ENCODE results near the gene KIF12. TPM values are rescaled to one million over a fixed set of nuclear protein-coding genes. Genes with fewer than 3 reads are reported as not detected.

KIF12 gene
- total and polyA plus RNA-seq, 2 donors (not counting 3 experiments of a cell fraction or from before 2014, with no cell fraction given) = 0.46 to 0.97 TPM

DNA sequence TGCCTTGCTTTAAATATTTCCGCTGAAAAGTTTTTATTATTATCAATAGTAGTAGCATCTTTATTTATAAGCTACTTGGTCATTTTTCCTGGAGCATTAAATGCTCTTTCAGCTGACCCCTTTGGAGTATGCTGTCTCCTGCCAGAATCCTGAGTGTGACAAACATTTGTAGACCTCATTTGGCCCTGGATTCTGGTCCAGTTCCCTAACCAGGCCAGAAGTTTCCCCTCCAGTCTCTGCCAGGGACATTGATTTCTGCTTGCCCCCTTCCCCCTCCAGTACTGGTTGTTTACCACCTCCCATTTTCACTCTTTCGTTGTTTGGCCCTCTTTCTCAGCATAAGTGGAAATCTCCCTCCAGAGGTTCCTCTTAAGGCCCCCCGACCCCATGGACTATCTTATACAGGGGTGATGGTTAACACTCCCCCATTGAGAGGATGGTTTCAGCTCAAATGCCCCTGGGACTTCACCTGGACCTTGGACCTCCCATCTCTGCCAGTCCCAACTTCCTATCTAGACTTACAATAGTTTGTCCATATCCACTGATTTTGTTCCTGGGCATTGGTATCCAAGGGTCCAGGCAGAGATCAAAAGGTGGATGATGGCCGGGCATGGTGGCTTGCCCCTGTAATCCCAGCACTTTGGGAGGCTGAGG is 31.7 kb upstream of the KIF12 start:
- intact Hi-C loops (cut with micrococcal nuclease) (no loop called here), dilution Hi-C loops (cut with MboI; ENCODE audit: extremely low pct_ligation_motif_present, low sequenced_read_pairs) (no loop called here)
- Histone ChIP-seq H3K9ac (replicated peaks; ENCODE audit: extremely low read depth, insufficient read depth, low read length) (no peak overlapping the region), H3K4me3 (replicated peaks in 1 of 3; ENCODE audit: insufficient read depth in 1 of 3, low read depth in 1 of 3, low read length in 3 of 3) (no peak overlapping the region), H3K9me3 (replicated peaks; ENCODE audit: control insufficient read depth, insufficient read depth, low read length) (no peaks in the 10 kb centered on the region), H3K4me1 (ENCODE audit: control insufficient read depth, extremely low read depth, insufficient read depth, low read length) (no peaks in the 10 kb centered on the region), H2AFZ (ENCODE audit: low read depth, low read length) (no peak overlapping the region), H3K27me3 (ENCODE audit: control insufficient read depth in 2 of 2, insufficient read depth in 2 of 2, low read length in 2 of 2) (peaks cover 18 to 36% of the 10 kb centered on the region in 2 experiments), H3K9me1 (replicated peaks; ENCODE audit: control insufficient read depth, extremely low read depth, insufficient read depth, low read length) (no peaks in the 10 kb centered on the region), H3K36me3 (ENCODE audit: control insufficient read depth in 2 of 2, extremely low read depth in 1 of 2, insufficient read depth in 2 of 2, low read length in 2 of 2) (no peaks in the 10 kb centered on the region), H3K79me2 (ENCODE audit: control insufficient read depth, insufficient read depth, low read length) (no peaks in the 10 kb centered on the region), H3K4me2 (ENCODE audit: insufficient read depth, low read length) (no peak overlapping the region), H3K27ac (ENCODE audit: insufficient read depth, low read depth, low read length) (no peak overlapping the region), H4K20me1 (replicated peaks; ENCODE audit: control insufficient read depth, extremely low read depth, insufficient read depth, low read length) (no peaks in the 10 kb centered on the region)
- BruUV-seq (replicated peaks) = no TSS peak
- DNase-seq (ENCODE audit: low read depth, low spot score) = no peak
- TF ChIP-seq EZH2 (IDR thresholded peaks at IDR 0.05; ENCODE audit: borderline replicate concordance, low read depth, low read length, severe bottlenecking) (no peak), POLR2A (IDR thresholded peaks at IDR 0.05; ENCODE audit: low read depth, low read length) (no peak), JUN (IDR thresholded peaks at IDR 0.05; ENCODE audit: borderline replicate concordance, insufficient read depth, insufficient read length, low read depth) (no peak), POLR2AphosphoS5 (IDR thresholded peaks at IDR 0.05; ENCODE audit: insufficient read depth, low read depth, low read length) (no peak)
- TF ChIP-seq, protein P1, sequence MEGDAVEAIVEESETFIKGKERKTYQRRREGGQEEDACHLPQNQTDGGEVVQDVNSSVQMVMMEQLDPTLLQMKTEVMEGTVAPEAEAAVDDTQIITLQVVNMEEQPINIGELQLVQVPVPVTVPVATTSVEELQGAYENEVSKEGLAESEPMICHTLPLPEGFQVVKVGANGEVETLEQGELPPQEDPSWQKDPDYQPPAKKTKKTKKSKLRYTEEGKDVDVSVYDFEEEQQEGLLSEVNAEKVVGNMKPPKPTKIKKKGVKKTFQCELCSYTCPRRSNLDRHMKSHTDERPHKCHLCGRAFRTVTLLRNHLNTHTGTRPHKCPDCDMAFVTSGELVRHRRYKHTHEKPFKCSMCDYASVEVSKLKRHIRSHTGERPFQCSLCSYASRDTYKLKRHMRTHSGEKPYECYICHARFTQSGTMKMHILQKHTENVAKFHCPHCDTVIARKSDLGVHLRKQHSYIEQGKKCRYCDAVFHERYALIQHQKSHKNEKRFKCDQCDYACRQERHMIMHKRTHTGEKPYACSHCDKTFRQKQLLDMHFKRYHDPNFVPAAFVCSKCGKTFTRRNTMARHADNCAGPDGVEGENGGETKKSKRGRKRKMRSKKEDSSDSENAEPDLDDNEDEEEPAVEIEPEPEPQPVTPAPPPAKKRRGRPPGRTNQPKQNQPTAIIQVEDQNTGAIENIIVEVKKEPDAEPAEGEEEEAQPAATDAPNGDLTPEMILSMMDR (IDR thresholded peaks at IDR 0.05; ENCODE audit: extremely low read depth in 1 of 2, insufficient read depth in 1 of 2, low read depth in 1 of 2, low read length in 2 of 2) = no peak
- FAIRE-seq = no peak
- CTCF ChIA-PET = interaction anchor here (1.1 to 2.4 kb wide), 2 partner anchors 23 to 48 kb away, joined by 3 to 13 read pairs; no protein-coding TSS in a partner anchor
- POLR2A ChIA-PET = no interaction called here

DNA sequence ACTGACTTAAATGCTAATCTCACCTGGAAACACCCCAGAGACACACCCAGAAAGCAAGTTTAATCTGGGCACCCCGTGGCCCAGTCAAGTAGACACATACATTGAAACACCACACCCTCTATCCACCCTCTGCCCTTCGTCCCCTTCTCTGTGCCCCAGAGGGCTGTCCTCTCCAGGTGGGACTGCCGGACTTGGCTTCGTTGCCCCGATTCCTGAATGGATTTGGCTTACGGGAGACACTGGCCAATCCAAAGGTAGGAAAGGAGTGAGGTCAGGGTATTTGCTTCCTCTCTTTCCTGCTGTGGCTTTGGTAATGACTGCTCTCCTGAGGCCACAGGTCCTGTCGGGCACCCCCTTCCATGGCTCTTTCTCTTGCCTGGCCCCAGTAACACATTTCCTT is 31.0 kb upstream of the KIF12 start:
- dilution Hi-C loops (cut with MboI; ENCODE audit: extremely low pct_ligation_motif_present, low sequenced_read_pairs) (no loop called here), intact Hi-C loops (cut with micrococcal nuclease) (no loop called here)
- H3K36me3 ChIP-seq (ENCODE audit: control insufficient read depth in 2 of 2, extremely low read depth in 1 of 2, insufficient read depth in 2 of 2, low read length in 2 of 2) = no peaks in the 10 kb centered on the region
- ChIA-PET POLR2A (no interaction called here), CTCF (interaction anchor here (1.1 kb wide), 1 partner anchor 47 kb away, joined by 3 read pairs; no protein-coding TSS in a partner anchor)
- no peaks in the 10 kb centered on the region for H3K9me1 ChIP-seq (replicated peaks; ENCODE audit: control insufficient read depth, extremely low read depth, insufficient read depth, low read length)
- no peak overlapping the region for H3K9ac ChIP-seq (replicated peaks; ENCODE audit: extremely low read depth, insufficient read depth, low read length)
- DNase-seq (ENCODE audit: low read depth, low spot score) (no peak), FAIRE-seq (no peak)
- no peaks in the 10 kb centered on the region for H3K79me2 ChIP-seq (ENCODE audit: control insufficient read depth, insufficient read depth, low read length)
- no TSS peak for BruUV-seq (replicated peaks)
- H3K9me3 ChIP-seq (replicated peaks; ENCODE audit: control insufficient read depth, insufficient read depth, low read length) = no peaks in the 10 kb centered on the region
- no peaks in the 10 kb centered on the region for H4K20me1 ChIP-seq (replicated peaks; ENCODE audit: control insufficient read depth, extremely low read depth, insufficient read depth, low read length)
- no peak overlapping the region for H3K27ac ChIP-seq (ENCODE audit: insufficient read depth, low read depth, low read length)
- peaks cover 18 to 32% of the 10 kb centered on the region in 2 experiments for H3K27me3 ChIP-seq (ENCODE audit: control insufficient read depth in 2 of 2, insufficient read depth in 2 of 2, low read length in 2 of 2)
- H3K4me1 ChIP-seq (ENCODE audit: control insufficient read depth, extremely low read depth, insufficient read depth, low read length) = no peaks in the 10 kb centered on the region
- no peak overlapping the region for H2AFZ ChIP-seq (ENCODE audit: low read depth, low read length)
- H3K4me2 ChIP-seq (ENCODE audit: insufficient read depth, low read length) = no peak overlapping the region
- TF ChIP-seq MYC (IDR thresholded peaks at IDR 0.05; ENCODE audit: low read depth, low read length) (no peak), EZH2 (IDR thresholded peaks at IDR 0.05; ENCODE audit: borderline replicate concordance, low read depth, low read length, severe bottlenecking) (no peak), GATA2 (IDR thresholded peaks at IDR 0.05; ENCODE audit: insufficient read depth, insufficient read length, low read depth, low read length) (no peak), JUN (IDR thresholded peaks at IDR 0.05; ENCODE audit: borderline replicate concordance, insufficient read depth, insufficient read length, low read depth) (no peak), FOS (IDR thresholded peaks at IDR 0.05; ENCODE audit: borderline replicate concordance, insufficient read depth, low read length) (no peak), POLR2A (IDR thresholded peaks at IDR 0.05; ENCODE audit: low read depth, low read length) (no peak), POLR2AphosphoS5 (IDR thresholded peaks at IDR 0.05; ENCODE audit: insufficient read depth, low read depth, low read length) (no peak)
- TF ChIP-seq, protein P2, sequence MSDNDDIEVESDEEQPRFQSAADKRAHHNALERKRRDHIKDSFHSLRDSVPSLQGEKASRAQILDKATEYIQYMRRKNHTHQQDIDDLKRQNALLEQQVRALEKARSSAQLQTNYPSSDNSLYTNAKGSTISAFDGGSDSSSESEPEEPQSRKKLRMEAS (IDR thresholded peaks at IDR 0.05; ENCODE audit: insufficient read depth, insufficient read length) = no peak
- TF ChIP-seq, protein P1 (IDR thresholded peaks at IDR 0.05; ENCODE audit: extremely low read depth in 1 of 2, insufficient read depth in 1 of 2, low read depth in 1 of 2, low read length in 2 of 2) = no peak
- H3K4me3 ChIP-seq (replicated peaks in 1 of 3; ENCODE audit: insufficient read depth in 1 of 3, low read depth in 1 of 3, low read length in 3 of 3) = no peak overlapping the region
